Stomach (tissue), 9 donors: Measurements from ENCODE around the gene SLC35F3. TPM values are rescaled to one million over a fixed set of nuclear protein-coding genes. Genes with fewer than 3 reads are reported as not detected.

ENCODE experiments used
- DNase-seq, 2 donors: peaks; one replicate each; pipeline versions ENCODE4 v3.0.0 to v3.0.0-alpha.2; 2013 to 2019
- H3K27ac ChIP-seq, 5 donors: fragments of 200-600 bp in 4 of 5; sonication (generic) in 4 of 5; one replicate each; pipeline ENCODE4 v1.5.1; 2013 to 2019; ENCODE audit warnings: mild to moderate bottlenecking in 1 of 5, moderate library complexity in 1 of 5
- H3K27me3 ChIP-seq, 3 donors: fragments of 200-600 bp; sonication (generic); one replicate each; pipeline ENCODE4 v1.5.1; 2017 to 2019; ENCODE audit warnings: mixed run types in 1 of 3
- H3K36me3 ChIP-seq, 4 donors: fragments of 200-600 bp; sonication (generic); 1 replicate in 3 of 4; 2 replicates in 1 of 4; pipeline ENCODE4 v1.5.1; 2016 to 2019
- H3K4me1 ChIP-seq, 4 donors: fragments of 200-600 bp; sonication (generic); one replicate each; pipeline ENCODE4 v1.5.1; 2016 to 2019
- H3K4me3 ChIP-seq, 4 donors: fragments of 200-600 bp; sonication (generic) in 3 of 4; one replicate each; pipeline ENCODE4 v1.5.1; 2016 to 2019; ENCODE audit warnings: mild to moderate bottlenecking in 1 of 4
- H3K9me3 ChIP-seq, 4 donors: fragments of 200-600 bp; sonication (generic); one replicate each; pipeline ENCODE4 v1.5.1; 2016 to 2019
- EP300 ChIP-seq: sonication (generic); formaldehyde crosslinking; IDR thresholded peaks from one replicate; pipeline ENCODE4 v1.6.1; 2017; ENCODE audit warnings: antibody characterized with exemption
- POLR2A ChIP-seq, 4 donors: fragments of 450-650 bp; IDR thresholded peaks; one replicate each; pipeline ENCODE4 v1.6.1; 2016; ENCODE audit warnings: antibody characterized with exemption in 4 of 4, control low read depth in 2 of 4, mild to moderate bottlenecking in 1 of 4, moderate library complexity in 1 of 4
- POLR2AphosphoS5 ChIP-seq, 3 donors: sonication (generic); formaldehyde crosslinking; IDR thresholded peaks; one replicate each; pipeline ENCODE4 v1.6.1; 2016; ENCODE audit warnings: antibody characterized with exemption in 3 of 3
- WGBS, 5 donors: extraction: QIAGEN DNeasy Blood & Tissue Kit in 3 of 5; methylation state at CpG; one replicate each; pipeline versions ENCODE4 v1.1.5 to v1.1.7; 2013 to 2018; 5-methylcytosine and 5-hydroxymethylcytosine counted together
- intact Hi-C: fragments of 100-400 bp; cut with DNase I; formaldehyde crosslinking; loops from one replicate; pipeline ENCODE4 v1.15.1; 2023; ENCODE audit warnings: low total_unique reads
- polyA plus RNA-seq, 3 donors: library from polyadenylated mRNA; stranded (reverse); fragments of 200-250 nt; gene quantifications; one replicate each; pipeline ENCODE4 v1.2.3, GENCODE V29; 2013
- total RNA-seq, 5 donors: library from RNA; depleted of rRNA; stranded (reverse); fragments of >200 nt; gene quantifications; one replicate each; pipeline versions ENCODE4 v1.1.0 to v1.2.3, GENCODE V29; 2014 to 2016
- TF ChIP-seq, protein P1 (sequence below), 7 experiments: fragments of 450-650 bp in 4 of 7; fragments of 200-600 bp in 3 of 7; sonication (generic) in 3 of 7; IDR thresholded peaks; one replicate each; pipeline ENCODE4 v1.5.1; 2016 to 2019; ENCODE audit warnings: antibody characterized with exemption in 7 of 7, control low read depth in 2 of 7, mild to moderate bottlenecking in 1 of 7
- donor health status: healthy with polysubstance abuse.
- donor health status: Bipolar disorder and iron deficiency.
- donor health status: healthy.

The SLC35F3 gene
- total and polyA plus RNA-seq, 8 donors: under 0.01 to 1.5 (median 0.59) TPM; not detected in 2

DNA sequence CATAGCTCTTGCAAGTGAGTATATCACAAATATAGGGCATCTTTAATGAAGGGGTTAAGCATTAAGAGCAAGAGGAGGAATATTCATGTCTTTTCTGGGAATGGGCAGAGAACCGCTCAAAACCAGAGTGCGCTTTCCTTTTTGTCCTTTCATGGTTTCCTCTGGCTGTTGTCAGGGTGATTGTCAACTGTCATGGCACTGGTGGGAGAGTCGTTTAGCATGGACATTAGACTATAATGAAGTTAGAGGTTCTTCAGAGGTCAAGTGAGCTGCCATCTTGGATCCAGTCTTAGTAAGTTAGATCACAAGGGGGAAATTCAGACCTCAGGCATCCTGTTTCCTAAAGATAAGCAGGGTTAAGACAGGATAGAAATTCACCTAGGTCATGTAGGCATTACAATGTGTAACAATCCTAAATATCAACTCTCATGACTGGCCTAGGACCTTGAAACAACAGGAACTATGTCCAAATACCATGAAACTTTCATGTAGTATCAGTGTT is 456.7 kb downstream of the SLC35F3 start:
- DNase-seq: no peak
- WGBS, 5 donors: 85 to 94% (median 86%) methylated on average over 3 of the region's 3 CpGs
- TF ChIP-seq, protein P1, sequence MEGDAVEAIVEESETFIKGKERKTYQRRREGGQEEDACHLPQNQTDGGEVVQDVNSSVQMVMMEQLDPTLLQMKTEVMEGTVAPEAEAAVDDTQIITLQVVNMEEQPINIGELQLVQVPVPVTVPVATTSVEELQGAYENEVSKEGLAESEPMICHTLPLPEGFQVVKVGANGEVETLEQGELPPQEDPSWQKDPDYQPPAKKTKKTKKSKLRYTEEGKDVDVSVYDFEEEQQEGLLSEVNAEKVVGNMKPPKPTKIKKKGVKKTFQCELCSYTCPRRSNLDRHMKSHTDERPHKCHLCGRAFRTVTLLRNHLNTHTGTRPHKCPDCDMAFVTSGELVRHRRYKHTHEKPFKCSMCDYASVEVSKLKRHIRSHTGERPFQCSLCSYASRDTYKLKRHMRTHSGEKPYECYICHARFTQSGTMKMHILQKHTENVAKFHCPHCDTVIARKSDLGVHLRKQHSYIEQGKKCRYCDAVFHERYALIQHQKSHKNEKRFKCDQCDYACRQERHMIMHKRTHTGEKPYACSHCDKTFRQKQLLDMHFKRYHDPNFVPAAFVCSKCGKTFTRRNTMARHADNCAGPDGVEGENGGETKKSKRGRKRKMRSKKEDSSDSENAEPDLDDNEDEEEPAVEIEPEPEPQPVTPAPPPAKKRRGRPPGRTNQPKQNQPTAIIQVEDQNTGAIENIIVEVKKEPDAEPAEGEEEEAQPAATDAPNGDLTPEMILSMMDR (IDR thresholded peaks at IDR 0.05): no peak
- TF ChIP-seq POLR2A (IDR thresholded peaks at IDR 0.05) (no peak), POLR2AphosphoS5 (IDR thresholded peaks at IDR 0.05) (no peak), EP300 (no peak)

DNA sequence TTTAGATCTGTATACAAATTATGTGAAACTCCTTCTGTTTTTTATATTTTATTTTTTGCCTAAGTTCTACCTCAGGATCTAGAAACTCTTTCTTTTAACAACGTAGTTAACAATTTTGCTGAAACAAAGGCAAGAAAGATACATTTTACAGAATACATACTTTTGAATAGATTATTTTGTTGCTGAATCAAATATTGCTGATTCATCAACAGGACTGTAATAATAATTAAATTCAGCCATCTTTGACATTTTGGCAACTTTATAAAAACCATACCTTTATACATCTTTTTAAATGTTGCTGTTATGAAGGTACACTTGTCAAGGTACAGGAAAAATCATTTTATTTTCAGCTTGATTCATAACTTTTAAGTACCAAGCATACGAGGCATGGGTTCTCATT is 458.1 kb downstream of the SLC35F3 start:
- H3K27ac ChIP-seq: no peak overlapping the region
- intact Hi-C loops: no loop called here
- no peaks in the 10 kb centered on the region for H3K4me1 ChIP-seq
- DNase-seq: no peak
- no peaks in the 10 kb centered on the region for H3K9me3 ChIP-seq
- no peaks in the 10 kb centered on the region for H3K36me3 ChIP-seq
- H3K4me3 ChIP-seq: no peak overlapping the region
- no peaks in the 10 kb centered on the region for H3K27me3 ChIP-seq
- 60 to 89% (median 84%) methylated on average over 2 of the region's 2 CpGs for WGBS, 5 donors
- TF ChIP-seq, protein P1 (IDR thresholded peaks at IDR 0.05): no peak
- TF ChIP-seq EP300 (no peak), POLR2A (IDR thresholded peaks at IDR 0.05) (no peak), POLR2AphosphoS5 (IDR thresholded peaks at IDR 0.05) (no peak)

More for the DNA sequence above, 456.7 kb downstream of the SLC35F3 start:
- Histone ChIP-seq H3K36me3 (no peaks in the 10 kb centered on the region), H3K27ac (no peak overlapping the region), H3K9me3 (no peaks in the 10 kb centered on the region), H3K4me1 (no peaks in the 10 kb centered on the region), H3K4me3 (no peak overlapping the region), H3K27me3 (peaks cover 0 to 5% (median 0%) of the 10 kb centered on the region in 3 donors)
- intact Hi-C loops: no loop called here

DNA sequence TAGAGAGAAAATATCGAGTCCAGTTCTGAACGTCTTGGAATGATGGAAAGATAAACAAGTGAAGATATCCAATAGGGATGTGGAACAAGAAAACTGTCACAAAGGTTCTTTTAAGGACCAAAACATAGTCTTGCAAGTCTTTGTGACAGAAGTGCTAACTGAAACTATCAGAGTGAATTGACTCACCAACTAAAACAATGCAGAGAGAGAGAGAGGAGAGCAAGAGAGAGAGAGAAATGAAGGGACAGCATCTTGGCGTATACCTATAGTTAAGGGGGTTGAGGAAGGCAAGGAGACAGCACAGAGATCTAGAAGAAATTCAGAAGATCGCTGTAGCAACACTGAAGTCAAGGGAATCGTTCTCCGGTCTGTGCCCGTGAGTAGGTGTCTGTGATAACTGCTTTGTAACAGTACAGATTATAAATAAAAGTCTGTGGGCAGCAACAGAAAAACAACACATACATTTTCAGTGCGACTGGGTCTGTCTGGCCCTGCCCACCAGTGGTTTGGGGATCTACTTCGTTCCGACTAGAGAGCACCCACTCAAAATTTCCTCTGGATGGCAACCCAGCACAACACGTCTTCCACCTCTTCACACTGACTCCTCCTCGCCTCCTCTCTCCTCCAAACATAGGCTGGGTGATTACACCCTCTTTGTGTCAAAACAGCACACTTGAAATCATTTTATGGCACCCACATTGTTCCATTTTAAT is 464.0 kb downstream of the SLC35F3 start:
- no peaks in the 10 kb centered on the region for H3K9me3 ChIP-seq
- H3K27me3 ChIP-seq: no peaks in the 10 kb centered on the region
- peaks cover 3 to 14% (median 9%) of the 10 kb centered on the region in 4 donors for H3K4me1 ChIP-seq
- no peak for DNase-seq
- intact Hi-C loops: no loop called here
- no peak overlapping the region for H3K4me3 ChIP-seq
- TF ChIP-seq, protein P1 (IDR thresholded peaks at IDR 0.05): no peak
- TF ChIP-seq POLR2A (IDR thresholded peaks at IDR 0.05) (no peak), POLR2AphosphoS5 (IDR thresholded peaks at IDR 0.05) (no peak), EP300 (no peak)
- 65 to 77% (median 71%) methylated on average over 12 of the region's 12 CpGs for WGBS, 5 donors
- H3K36me3 ChIP-seq: no peaks in the 10 kb centered on the region
- H3K27ac ChIP-seq: no peak overlapping the region

DNA sequence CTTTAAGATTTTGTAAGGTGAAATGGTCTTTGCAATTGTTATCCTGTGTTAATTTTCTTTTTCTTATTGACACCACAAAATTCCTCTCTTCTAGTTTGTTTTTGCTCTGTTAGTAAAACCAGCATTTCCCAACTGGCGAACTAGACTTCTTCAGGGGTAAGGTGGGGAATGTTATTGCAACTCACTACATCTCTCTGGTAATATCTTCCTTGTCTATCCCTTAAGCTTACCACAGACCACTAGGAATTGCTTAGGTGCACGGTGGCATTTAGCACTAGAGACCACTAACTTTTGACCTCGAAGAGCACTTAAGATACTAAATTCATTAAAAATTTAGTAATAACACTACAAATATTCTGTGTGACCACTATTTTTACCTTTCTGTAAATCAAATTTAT is 464.6 kb downstream of the SLC35F3 start:
- WGBS, 5 donors: 80 to 93% (median 87%) methylated on average over 3 of the region's 3 CpGs
- no peak for DNase-seq
- Histone ChIP-seq H3K4me1 (peaks cover 5 to 16% (median 10%) of the 10 kb centered on the region in 4 donors), H3K4me3 (no peak overlapping the region), H3K36me3 (no peaks in the 10 kb centered on the region), H3K9me3 (no peaks in the 10 kb centered on the region), H3K27me3 (no peaks in the 10 kb centered on the region), H3K27ac (no peak overlapping the region)
- TF ChIP-seq EP300: no peak
- no peak for TF ChIP-seq POLR2AphosphoS5 (IDR thresholded peaks at IDR 0.05)
- TF ChIP-seq POLR2A (IDR thresholded peaks at IDR 0.05): no peak
- intact Hi-C loops: no loop called here

DNA sequence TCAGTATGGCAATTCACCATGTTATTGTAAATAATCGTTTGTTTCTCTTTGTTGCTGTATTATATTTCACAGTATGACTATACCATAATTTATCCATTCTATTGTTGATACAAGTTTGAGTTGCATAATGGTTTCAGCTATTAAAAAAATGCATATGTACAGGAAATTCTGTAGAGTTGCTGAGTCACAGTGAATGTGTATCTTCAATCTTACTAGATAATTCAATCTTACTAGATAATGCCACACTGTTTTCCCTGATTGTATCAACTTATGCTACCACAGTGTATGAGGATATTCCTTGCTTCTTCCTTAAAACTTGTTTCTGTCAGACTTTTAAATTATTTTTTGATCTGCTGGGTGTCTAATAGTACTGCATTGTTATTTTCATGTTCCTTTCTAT is 465.3 kb downstream of the SLC35F3 start:
- Histone ChIP-seq H3K36me3 (no peaks in the 10 kb centered on the region), H3K27ac (no peak overlapping the region), H3K4me1 (peaks cover 12 to 23% (median 18%) of the 10 kb centered on the region in 4 donors), H3K4me3 (no peak overlapping the region), H3K27me3 (no peaks in the 10 kb centered on the region), H3K9me3 (no peaks in the 10 kb centered on the region)
- intact Hi-C loops: no loop called here
- TF ChIP-seq POLR2A (IDR thresholded peaks at IDR 0.05) (no peak), POLR2AphosphoS5 (IDR thresholded peaks at IDR 0.05) (no peak), EP300 (no peak)
- TF ChIP-seq, protein P1 (IDR thresholded peaks at IDR 0.05): no peak
- 74 to 89% (median 76%) methylated on average over 1 of the region's 1 CpG for WGBS, 5 donors
- no peak for DNase-seq
